HL-60 (cell line): Measurements from ENCODE around the gene CHST3.

Experiments
- CTCF ChIP-seq: IDR thresholded peaks from one replicate; pipeline ENCODE4 v1.5.1; 2011; ENCODE audit warnings: low read length, control low read depth, inconsistent platforms; ENCODE audit not compliant: insufficient read depth
- GABPA ChIP-seq: IDR thresholded peaks from 2 replicates; pipeline ENCODE4 v1.6.1; 2012; ENCODE audit warnings: low read depth

GRCh38 chr10:72050873-72051272 is 86.7 kb downstream of the CHST3 start:
- TF ChIP-seq CTCF (no peak), GABPA (no peak)
